Measurements from ENCODE around the gene MPV17L.
"Not testable (repeated sequence)": the region's sequence is repeated elsewhere in the genome, so short reads cannot be mapped to it uniquely, and the experiment has no call there.

Gene MPV17L

GRCh38 chr16:15395631-15396508, at the start of gene MPV17L:
Gene MPV17L, plus strand, starts transcription at chr16:15395754. Its CDS starts 144 bp downstream, at chr16:15395898.
- DNase-seq = peak; percentile 53

DNA sequence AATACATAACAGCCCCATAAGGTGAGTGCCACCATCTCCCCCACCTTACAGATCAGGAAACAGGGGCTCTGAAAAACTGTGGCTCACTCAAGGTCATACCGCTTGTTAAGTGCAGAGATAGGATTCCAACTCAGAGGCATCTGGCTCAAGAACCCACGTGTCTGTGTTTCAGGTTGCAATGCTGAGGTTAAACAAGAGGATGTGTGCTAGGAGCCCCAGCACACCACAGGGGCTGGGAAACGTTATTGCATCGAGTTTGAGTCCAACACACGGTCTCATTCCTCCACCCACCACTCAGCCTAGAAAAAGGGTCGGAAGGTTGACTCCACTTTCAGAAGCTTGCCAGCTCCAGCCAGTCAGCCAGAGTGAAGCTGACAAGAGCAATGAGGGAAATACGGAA, 46.8 kb upstream of the MPV17L start:
- not testable (repeated sequence) for DNase-seq

- DNase-seq = not testable (repeated sequence)
These were observed 44.3 kb upstream of the MPV17L start for GRCh38 chr16:15351251-15351650.

- DNase-seq = not testable (repeated sequence)
These were observed 43.8 kb upstream of the MPV17L start for GRCh38 chr16:15351745-15352144.

- not testable (repeated sequence) for DNase-seq
These were observed 42.7 kb upstream of the MPV17L start for GRCh38 chr16:15352852-15353251.

GRCh38 chr16:15354846-15355245, 40.7 kb upstream of the MPV17L start:
- not testable (repeated sequence) for DNase-seq

GRCh38 chr16:15357495-15357894, 38.1 kb upstream of the MPV17L start:
- not testable (repeated sequence) for DNase-seq

DNA sequence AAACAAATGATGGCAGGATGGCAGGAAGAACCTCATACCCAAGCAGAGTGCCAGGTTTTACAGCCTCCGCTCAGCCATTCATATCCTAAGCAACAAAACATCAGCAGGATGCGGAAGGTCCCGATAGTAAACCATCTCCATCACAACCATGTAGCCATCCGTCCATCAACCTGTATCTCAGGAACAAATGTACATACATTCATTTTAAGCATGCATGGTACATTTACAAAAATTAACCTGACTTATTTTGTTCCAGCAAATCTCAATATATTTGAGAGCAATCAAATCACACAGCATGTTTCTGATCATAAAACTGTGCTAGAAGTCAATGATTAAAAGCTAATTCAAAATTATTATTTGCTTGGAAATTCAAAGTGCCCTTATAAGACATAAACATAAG, 17.4 kb upstream of the MPV17L start, which contains the start of gene NPIPA5:
Gene NPIPA5, minus strand, starts transcription at position 101 of the 400 bp plus-strand sequence. Its CDS starts 0 bp downstream, at position 101.
- DNase-seq = not testable (repeated sequence)

DNA sequence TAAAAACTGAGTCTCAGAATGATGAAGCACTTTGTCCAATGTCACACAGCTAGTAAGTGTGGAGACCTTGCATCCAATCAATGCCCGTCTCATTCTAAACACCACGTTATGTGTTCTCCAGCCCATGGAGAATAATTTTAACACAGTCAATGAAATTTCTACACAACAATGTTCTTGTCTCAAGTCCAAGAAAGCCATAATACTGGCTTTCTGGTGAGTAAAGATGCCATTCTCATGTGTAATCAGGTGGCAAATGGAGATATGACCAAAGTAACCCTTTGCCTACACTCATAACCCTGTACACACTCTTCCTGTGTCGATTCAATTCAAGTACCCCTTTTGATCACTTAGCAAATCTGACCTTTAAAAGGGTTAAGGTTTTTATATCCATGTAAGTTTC, 12.7 kb upstream of the MPV17L start:
- DNase-seq = not testable (repeated sequence)

DNA sequence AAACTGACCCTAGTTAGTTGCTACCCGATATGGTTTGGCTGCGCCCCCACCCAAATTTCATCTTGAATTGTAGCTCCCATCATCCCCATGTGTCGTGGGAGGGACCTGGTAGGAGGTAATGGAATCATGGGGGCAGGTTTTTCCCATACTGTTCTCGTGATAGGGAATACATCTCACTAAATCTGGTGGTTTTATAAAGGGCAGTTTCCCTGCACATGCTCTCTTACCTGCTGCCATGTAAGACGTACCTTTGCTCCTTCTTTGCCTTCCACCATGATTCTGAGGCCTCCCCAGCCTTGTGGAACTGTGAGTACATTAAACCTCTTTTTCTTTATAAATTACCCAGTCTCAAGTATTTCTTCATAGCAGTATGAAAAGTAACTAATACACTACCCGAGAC, 7.5 kb upstream of the MPV17L start:
- not testable (repeated sequence) for DNase-seq

- not testable (repeated sequence) for DNase-seq
These were observed 5.6 kb upstream of the MPV17L start for GRCh38 chr16:15389916-15390315.

- DNase-seq = not testable (repeated sequence)
These were observed 2.5 kb upstream of the MPV17L start for GRCh38 chr16:15393025-15393424.

GRCh38 chr16:15396509-15396829, 915 bp downstream of the MPV17L start:
- not testable (repeated sequence) for DNase-seq

GRCh38 chr16:15396948-15397594, 1.5 kb downstream of the MPV17L start:
- no peak for DNase-seq

DNA sequence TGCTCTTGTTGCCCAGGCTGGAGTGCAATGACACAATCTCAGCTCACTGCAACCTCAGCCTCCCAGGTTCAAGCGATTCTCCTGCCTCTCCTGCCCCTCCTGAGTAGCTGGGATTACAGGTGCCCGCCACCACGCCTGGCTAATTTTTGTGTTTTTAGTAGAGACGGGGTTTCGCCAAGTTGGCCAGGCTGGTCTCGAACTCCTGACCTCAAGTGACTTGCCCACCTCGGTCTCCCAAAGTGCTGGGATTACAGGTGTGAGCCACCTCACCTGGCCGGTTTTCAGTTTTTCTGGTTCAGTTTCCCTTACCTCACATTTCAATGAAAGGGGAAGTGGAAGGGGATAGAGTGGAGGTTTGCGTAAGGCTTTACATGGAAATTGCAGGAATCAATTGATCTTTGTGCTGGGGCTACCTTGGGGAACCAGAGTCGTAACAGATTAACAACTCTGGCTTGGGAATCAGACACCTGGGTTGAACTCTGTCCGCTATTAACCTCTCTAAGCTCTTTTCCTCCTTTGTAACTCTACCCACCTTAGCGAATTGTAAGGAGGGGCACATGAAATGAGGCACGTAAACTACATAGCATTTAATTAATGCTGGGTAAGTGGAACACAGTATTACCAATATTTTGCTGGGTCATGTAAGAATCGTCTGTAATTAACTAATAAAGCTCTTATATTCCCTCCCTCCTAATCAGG, 3.2 kb downstream of the MPV17L start:
- no peak for DNase-seq

GRCh38 chr16:15399317-15399716, 3.8 kb downstream of the MPV17L start:
- no peak for DNase-seq

GRCh38 chr16:15400314-15400713, 4.8 kb downstream of the MPV17L start:
- not testable (repeated sequence) for DNase-seq

- DNase-seq = no peak
These were observed 6.4 kb downstream of the MPV17L start for GRCh38 chr16:15401972-15402371.

GRCh38 chr16:15403392-15403995, 7.9 kb downstream of the MPV17L start:
- no peak for DNase-seq

- not testable (repeated sequence) for DNase-seq
These were observed 8.5 kb downstream of the MPV17L start for GRCh38 chr16:15404091-15404490.

GRCh38 chr16:15404792-15405191, 9.2 kb downstream of the MPV17L start:
- DNase-seq = no peak

GRCh38 chr16:15407756-15408155, 12.2 kb downstream of the MPV17L start:
- DNase-seq = not testable (repeated sequence)

DNA sequence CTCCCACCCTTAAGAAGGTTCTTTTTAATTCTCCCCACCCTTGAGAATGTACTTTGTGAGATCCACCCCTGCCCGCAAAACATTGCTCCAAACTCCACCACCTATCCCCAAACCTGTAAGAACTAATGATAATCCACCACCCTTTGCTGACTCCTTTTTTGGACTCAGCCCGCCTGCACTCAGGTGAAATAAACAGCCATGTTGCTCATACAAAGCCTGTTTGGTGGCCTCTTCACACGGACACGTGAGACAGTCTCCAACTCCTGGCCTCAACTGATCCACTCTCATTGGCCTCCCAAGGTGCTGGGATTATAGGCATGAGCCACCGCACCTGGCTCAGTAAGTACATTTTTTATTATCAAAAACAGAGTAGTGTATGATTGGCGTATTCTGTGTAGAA, 13.9 kb downstream of the MPV17L start:
- DNase-seq = not testable (repeated sequence)
